Measurements from ENCODE around the gene JUN.

JUN gene

DNA sequence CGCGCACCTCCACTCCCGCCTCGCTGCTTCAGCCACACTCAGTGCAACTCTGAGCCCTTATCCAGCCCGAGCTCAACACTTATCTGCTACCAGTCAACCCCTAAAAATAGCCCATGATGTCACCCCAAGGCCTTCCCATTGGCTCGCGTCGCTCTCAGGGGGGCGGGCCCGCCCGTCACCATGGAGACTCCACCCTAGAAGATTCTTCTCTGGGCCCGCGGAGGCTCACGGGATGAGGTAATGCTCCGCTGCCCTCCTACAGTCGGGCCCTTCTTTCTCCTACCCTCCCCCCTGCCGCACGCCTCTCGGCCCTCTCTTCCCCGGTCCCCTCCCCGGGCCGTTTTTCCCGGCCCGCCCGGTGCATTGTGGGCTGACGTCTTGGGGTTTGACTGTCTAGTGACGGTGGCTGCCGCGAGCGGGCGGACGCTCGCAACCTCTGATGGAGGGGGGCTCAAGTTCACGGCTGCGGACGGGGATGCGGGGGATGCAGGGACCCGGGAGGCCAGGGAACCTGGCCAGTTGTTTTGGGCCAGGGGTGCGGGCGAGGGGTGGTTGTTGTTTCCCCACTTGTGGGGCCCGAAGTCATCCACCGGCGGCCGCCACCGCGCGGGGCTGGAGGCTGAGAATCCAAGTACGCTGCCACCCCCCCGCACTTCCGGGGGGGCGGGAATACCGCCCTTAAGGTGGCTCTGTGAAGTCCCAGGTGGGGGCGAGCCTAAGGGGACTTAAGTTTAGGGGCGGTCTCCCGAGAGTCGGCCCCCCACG lies at the start of gene JUN:
TSS of gene JUN (minus strand) at position 55 of the 765 bp plus-strand sequence. CDS start 977 bp downstream, outside the sequence.
- Mint-ChIP-seq H3K4me1 (ENCODE audit: low read depth) (peaks cover 32% of the 10 kb centered on the region), H3K9me3 (peaks cover 14% of the 10 kb centered on the region), H3K36me3 (ENCODE audit: low read depth) (peaks cover 54% of the 10 kb centered on the region), H3K27ac (peak within 1 kb of the TSS; percentile 99), H3K27me3 (ENCODE audit: low read depth) (no peaks in the 10 kb centered on the region), H3K4me3 (peak within 1 kb of the TSS; percentile 96)

DNA sequence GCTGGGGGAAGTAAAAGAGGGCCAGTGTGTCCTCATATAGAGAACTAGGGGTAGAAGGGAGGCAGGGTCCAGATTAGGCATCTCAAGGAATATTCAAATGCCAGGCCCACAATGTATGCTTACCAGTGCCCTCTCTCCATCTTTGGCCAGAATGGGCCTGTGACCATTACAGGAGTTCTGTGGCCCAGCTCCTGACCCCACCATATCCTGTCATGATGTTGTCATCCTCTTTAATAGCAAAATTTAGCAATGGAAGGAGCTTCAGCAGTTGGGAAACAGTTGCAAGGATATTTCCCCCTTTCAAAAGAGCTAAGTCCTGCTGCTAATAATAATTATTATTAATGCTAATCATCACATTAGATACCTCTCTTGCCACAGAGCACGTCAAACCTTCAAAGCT lies 49.3 kb upstream of the JUN start:
- no peak overlapping the region for H3K27ac Mint-ChIP-seq
- H3K27me3 Mint-ChIP-seq (ENCODE audit: low read depth), result no peaks in the 10 kb centered on the region
- H3K9me3 Mint-ChIP-seq, result peaks cover 18% of the 10 kb centered on the region
- H3K4me3 Mint-ChIP-seq, result no peak overlapping the region
- peaks cover 23% of the 10 kb centered on the region for H3K36me3 Mint-ChIP-seq (ENCODE audit: low read depth)
- H3K4me1 Mint-ChIP-seq (ENCODE audit: low read depth), result peaks cover 3% of the 10 kb centered on the region

DNA sequence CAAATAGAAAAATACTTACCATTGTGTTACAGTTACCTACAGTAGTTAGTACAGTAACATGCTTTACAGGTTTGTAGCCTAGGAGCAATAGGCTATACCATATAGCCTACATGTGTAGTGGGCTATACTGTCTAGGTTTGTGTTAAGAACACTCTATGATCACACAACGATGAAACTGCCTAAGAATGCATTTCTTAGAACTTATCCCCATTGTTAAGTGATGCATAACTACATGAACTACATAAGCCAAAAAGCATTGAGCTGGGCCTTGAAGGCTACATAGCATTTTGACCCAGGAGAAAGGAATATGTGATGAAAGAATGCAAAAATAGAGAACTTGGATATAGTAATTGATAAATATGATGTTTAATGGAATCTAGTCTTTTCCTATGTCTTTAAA lies 46.4 kb upstream of the JUN start:
- Mint-ChIP-seq H3K27me3 (ENCODE audit: low read depth) (no peaks in the 10 kb centered on the region), H3K27ac (no peak overlapping the region), H3K4me1 (ENCODE audit: low read depth) (no peaks in the 10 kb centered on the region), H3K9me3 (peaks cover 40% of the 10 kb centered on the region), H3K36me3 (ENCODE audit: low read depth) (peaks cover 32% of the 10 kb centered on the region), H3K4me3 (no peak overlapping the region)

DNA sequence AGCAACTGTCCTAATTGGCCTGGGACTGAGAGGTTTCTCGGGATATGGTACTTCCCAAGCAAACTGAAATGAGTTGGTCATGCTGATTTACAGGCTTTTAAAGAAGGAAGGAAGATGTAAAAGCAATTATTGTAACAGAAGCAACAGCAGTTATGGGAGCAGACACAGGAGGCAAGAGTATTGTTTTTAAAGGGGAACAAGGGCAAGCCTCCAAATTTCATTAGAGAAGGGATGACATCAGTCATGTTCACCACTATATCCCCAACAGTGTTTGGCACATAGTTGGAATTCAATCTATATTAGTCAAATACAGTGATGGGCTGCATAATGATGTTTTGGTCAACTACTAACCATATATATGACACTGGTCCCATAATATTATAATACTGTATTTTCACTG lies 46.0 kb upstream of the JUN start:
- Mint-ChIP-seq H3K9me3 (peaks cover 40% of the 10 kb centered on the region), H3K27ac (no peak overlapping the region), H3K27me3 (ENCODE audit: low read depth) (no peaks in the 10 kb centered on the region), H3K4me3 (no peak overlapping the region), H3K36me3 (ENCODE audit: low read depth) (peaks cover 34% of the 10 kb centered on the region), H3K4me1 (ENCODE audit: low read depth) (no peaks in the 10 kb centered on the region)

DNA sequence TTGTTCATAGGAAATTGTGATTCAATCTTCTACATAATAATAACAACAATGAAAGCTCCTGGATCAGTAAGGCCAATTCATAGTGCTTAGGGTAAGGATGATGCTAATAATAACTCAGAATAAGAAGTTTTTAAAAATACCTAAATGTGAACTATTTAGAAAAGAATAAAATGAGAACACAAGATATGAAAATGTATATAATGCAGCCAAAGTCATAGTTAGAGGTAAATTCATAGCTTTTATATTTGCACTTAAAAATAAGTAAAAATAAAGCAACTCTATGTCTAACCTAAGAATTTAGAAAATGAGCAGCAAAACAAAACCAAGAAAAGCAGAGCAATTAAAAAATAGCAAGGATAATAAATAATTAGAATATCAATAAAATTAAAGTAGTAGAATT lies 43.5 kb upstream of the JUN start:
- H3K4me1 Mint-ChIP-seq (ENCODE audit: low read depth), result no peaks in the 10 kb centered on the region

DNA sequence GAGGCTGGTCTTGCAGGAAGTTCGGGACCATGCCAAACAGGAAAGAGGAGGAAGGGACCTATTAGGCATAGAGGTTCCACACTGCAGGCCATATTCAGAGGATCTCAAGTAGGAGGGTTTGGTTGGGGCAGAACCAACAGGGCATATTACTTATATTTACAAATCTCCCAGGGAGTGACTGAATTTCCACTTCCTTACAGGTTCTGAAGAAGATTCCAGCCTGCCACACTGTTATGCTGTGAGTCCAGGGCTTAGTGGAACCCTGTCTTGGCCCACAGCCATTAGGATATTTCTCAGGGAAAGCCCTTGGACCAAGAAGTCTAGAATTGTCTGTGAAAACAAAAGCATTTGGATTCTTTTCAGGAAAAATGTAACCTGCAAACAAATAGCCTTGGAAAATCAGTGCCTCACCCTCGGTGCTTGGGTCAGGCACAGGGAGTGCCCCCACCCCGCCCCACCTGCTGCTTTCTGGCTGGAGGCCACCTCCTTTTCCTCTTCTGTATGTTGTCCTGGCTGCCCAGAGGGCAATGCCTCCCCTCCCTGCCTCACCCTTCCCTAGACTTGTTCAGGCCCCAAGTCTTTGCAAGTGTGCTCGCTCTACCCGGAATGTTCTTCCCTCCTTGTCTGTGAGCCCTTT lies 41.0 kb upstream of the JUN start:
- no peaks in the 10 kb centered on the region for H3K27me3 Mint-ChIP-seq (ENCODE audit: low read depth)
- H3K27ac Mint-ChIP-seq, result no peak overlapping the region
- peaks cover 34% of the 10 kb centered on the region for H3K36me3 Mint-ChIP-seq (ENCODE audit: low read depth)
- no peaks in the 10 kb centered on the region for H3K4me1 Mint-ChIP-seq (ENCODE audit: low read depth)
- peaks cover 32% of the 10 kb centered on the region for H3K9me3 Mint-ChIP-seq
- no peak overlapping the region for H3K4me3 Mint-ChIP-seq

More for the DNA sequence above, 43.5 kb upstream of the JUN start:
- Mint-ChIP-seq H3K27me3 (ENCODE audit: low read depth) (no peaks in the 10 kb centered on the region), H3K27ac (no peak overlapping the region), H3K9me3 (peaks cover 40% of the 10 kb centered on the region), H3K36me3 (ENCODE audit: low read depth) (peaks cover 32% of the 10 kb centered on the region), H3K4me3 (no peak overlapping the region)

DNA sequence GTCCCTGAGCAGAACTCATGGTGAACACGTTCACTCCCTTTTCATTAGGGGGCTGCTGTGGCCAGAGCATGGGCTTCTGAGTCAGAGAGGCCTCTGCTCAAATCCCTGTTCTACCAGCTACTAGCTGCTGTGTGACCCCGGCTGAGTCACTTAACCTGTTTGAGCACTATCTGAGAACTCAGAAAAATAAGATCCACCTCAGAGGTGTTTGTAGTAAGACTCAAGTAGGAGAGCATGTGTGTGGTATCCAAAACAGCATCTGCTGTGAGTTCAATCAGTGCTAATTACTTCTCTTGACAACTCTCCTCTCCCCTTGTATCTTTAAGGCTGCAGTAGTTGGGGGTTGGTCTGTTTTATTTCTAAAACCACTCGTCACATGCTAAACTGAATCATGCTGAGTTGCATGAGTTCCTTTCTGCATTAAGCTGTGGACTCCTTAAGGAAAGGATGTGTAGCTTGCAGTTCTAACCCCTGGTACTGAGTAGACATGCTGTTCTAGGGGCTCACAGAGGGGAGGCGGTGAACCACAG lies 39.7 kb upstream of the JUN start:
- no peak overlapping the region for H3K27ac Mint-ChIP-seq
- H3K4me1 Mint-ChIP-seq (ENCODE audit: low read depth), result peaks cover 2% of the 10 kb centered on the region
- no peak overlapping the region for H3K4me3 Mint-ChIP-seq
- peaks cover 29% of the 10 kb centered on the region for H3K36me3 Mint-ChIP-seq (ENCODE audit: low read depth)
- H3K27me3 Mint-ChIP-seq (ENCODE audit: low read depth), result peaks cover 3% of the 10 kb centered on the region
- peaks cover 25% of the 10 kb centered on the region for H3K9me3 Mint-ChIP-seq

DNA sequence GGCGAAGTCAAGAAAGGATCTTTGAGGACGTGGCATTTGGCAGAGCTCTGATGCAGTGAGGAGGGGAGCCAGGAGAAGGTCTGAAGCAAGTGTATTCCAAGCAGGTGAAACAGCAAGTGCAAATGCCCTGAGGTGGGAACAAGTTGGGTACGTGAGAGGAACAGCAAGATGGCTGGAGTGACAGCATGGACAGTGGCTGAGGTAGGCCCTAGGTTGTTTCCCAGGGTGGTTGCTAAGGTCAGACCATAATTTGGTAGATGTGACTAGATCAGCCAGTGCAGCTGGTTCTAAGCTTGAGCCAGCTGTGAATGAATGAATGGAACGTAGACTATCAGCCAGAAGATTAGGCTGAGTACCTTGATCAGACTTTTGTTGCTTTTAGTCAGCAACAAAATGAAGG lies 37.5 kb upstream of the JUN start:
- no peak overlapping the region for H3K27ac Mint-ChIP-seq
- peaks cover 3% of the 10 kb centered on the region for H3K27me3 Mint-ChIP-seq (ENCODE audit: low read depth)
- H3K36me3 Mint-ChIP-seq (ENCODE audit: low read depth), result peaks cover 14% of the 10 kb centered on the region

DNA sequence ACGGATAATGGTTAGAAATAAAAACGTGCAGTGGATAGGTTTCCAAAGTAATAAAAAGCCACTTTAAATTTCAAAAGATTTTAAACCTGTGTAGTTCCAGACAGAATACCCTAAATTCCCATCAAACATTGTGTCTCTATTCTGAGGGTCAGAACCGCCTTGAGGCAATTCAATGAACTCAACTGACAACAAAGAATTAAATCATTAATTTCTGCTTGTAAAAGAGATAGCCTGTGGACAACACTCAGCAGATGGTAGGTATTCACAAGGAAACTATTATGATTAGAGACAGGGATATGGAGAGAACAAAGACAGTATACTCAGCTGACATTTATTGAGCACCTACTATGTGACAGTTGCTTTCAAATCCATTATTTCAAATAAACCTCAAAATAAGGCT lies 35.1 kb upstream of the JUN start:
- H3K27me3 Mint-ChIP-seq (ENCODE audit: low read depth), result peaks cover 3% of the 10 kb centered on the region
- no peak overlapping the region for H3K27ac Mint-ChIP-seq
- H3K4me1 Mint-ChIP-seq (ENCODE audit: low read depth), result peaks cover 22% of the 10 kb centered on the region
- no peak overlapping the region for H3K4me3 Mint-ChIP-seq
- H3K36me3 Mint-ChIP-seq (ENCODE audit: low read depth), result peaks cover 9% of the 10 kb centered on the region
- no peaks in the 10 kb centered on the region for H3K9me3 Mint-ChIP-seq

More for the DNA sequence above, 37.5 kb upstream of the JUN start:
- Mint-ChIP-seq H3K9me3 (peaks cover 5% of the 10 kb centered on the region), H3K4me3 (no peak overlapping the region), H3K4me1 (ENCODE audit: low read depth) (peaks cover 12% of the 10 kb centered on the region)

DNA sequence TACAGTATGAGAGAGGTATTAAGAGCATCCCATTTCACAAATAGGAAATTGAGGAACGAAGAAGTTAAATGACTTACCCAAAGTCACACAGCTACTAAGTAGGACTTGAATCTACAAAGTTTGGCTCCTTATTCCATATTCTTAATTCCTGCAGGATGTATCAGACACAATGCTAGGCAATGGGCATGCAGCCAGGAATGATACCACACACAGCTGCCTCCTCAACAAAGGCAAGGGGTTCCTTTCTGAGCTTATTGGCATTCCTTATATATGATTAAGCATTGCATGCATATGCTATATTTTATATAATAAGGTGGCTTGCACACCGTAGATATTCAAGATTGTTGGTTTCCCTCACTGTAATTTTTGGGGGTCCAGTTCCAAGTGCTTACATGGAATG lies 34.2 kb upstream of the JUN start:
- peaks cover 15% of the 10 kb centered on the region for H3K36me3 Mint-ChIP-seq (ENCODE audit: low read depth)

DNA sequence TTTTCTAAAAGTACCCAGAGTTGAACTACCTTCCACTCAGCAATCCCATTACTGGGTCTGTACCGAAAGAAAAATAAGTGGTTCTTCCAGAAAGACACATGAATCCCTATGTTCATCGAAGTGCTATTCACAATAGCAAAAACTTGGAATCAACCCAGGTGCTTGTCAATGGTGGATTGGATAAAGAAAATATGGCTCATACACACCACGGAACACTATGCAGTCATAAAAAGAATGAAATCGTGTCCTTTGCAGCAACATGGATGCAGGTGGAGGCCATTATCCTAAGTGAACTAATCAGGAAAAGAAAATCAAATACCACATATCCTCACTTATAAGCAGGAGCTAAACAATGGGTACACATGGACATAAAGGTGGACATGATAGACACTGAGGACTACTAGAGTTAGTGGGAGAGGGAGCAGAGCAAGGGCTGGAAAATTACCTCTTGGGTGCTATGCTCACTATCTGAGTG lies 32.9 kb upstream of the JUN start:
- peak overlapping the region; percentile 90 for H3K27ac Mint-ChIP-seq
- peaks cover 17% of the 10 kb centered on the region for H3K36me3 Mint-ChIP-seq (ENCODE audit: low read depth)
- H3K4me1 Mint-ChIP-seq (ENCODE audit: low read depth), result peaks cover 43% of the 10 kb centered on the region
- peaks cover 3% of the 10 kb centered on the region for H3K27me3 Mint-ChIP-seq (ENCODE audit: low read depth)
- H3K9me3 Mint-ChIP-seq, result no peaks in the 10 kb centered on the region
- H3K4me3 Mint-ChIP-seq, result peak overlapping the region; percentile 84

More for the DNA sequence above, 34.2 kb upstream of the JUN start:
- no peak overlapping the region for H3K4me3 Mint-ChIP-seq
- H3K27ac Mint-ChIP-seq, result no peak overlapping the region
- no peaks in the 10 kb centered on the region for H3K9me3 Mint-ChIP-seq
- H3K4me1 Mint-ChIP-seq (ENCODE audit: low read depth), result peaks cover 31% of the 10 kb centered on the region
- peaks cover 3% of the 10 kb centered on the region for H3K27me3 Mint-ChIP-seq (ENCODE audit: low read depth)

DNA sequence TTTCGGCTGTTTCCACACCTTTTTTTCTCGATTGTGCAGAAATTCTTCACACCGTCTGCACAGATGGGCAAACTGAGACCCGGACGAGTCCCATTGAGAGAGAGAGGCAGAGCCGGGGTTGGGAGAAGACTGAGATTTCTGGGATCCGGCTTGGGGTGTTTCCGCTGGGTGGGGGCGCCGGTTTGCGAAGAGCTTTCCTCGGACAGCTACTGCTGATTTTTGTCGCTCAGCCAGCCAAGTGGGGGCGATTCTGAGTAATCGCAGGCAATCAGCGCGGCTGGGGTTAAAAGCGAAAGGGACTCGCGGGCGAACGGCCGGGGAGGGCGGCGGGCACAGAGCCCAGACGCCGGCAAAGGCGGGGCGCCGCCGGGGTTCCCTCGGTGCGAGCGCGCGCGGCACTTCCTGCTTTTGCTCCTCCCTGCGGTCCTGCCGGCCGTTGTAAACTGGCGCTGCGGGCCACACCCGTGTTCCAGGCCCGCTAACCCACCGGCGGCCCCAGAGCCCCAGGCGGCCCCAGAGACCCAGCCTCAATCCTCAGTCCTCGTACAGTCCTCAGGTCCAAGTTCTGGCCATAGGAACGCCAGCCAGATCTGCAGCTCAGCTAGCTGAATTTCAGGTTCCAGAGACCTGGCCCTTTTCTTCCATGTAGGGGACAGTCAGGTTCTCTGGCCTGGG lies 32.4 kb upstream of the JUN start:
- Mint-ChIP-seq H3K27me3 (ENCODE audit: low read depth) (peaks cover 3% of the 10 kb centered on the region), H3K27ac (peak overlapping the region; percentile 90), H3K9me3 (no peaks in the 10 kb centered on the region), H3K4me1 (ENCODE audit: low read depth) (peaks cover 46% of the 10 kb centered on the region), H3K4me3 (peak overlapping the region; percentile 84), H3K36me3 (ENCODE audit: low read depth) (peaks cover 13% of the 10 kb centered on the region)

DNA sequence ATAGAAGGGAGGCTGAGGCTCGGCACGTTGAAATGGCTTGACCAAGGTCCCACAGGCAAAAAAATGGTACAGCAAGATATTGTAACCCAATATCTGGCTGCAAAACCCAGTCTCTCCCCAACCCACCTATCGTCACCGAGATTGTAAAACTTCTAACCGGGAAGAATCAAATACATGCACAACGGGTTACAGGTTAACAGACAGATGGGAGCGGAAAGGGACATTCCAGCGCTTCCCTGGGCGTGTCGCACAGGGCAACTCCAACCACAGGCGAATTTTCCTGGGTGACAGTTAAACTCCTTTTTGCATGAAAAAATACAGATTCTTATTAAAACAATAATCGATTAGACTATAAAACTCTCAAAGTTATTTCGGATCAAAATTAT lies 31.8 kb upstream of the JUN start:
- H3K4me1 Mint-ChIP-seq (ENCODE audit: low read depth), result peaks cover 46% of the 10 kb centered on the region
- H3K27ac Mint-ChIP-seq, result peak overlapping the region; percentile 90
- no peaks in the 10 kb centered on the region for H3K9me3 Mint-ChIP-seq
- peaks cover 3% of the 10 kb centered on the region for H3K27me3 Mint-ChIP-seq (ENCODE audit: low read depth)
- H3K4me3 Mint-ChIP-seq, result peak overlapping the region; percentile 84
- H3K36me3 Mint-ChIP-seq (ENCODE audit: low read depth), result peaks cover 11% of the 10 kb centered on the region

DNA sequence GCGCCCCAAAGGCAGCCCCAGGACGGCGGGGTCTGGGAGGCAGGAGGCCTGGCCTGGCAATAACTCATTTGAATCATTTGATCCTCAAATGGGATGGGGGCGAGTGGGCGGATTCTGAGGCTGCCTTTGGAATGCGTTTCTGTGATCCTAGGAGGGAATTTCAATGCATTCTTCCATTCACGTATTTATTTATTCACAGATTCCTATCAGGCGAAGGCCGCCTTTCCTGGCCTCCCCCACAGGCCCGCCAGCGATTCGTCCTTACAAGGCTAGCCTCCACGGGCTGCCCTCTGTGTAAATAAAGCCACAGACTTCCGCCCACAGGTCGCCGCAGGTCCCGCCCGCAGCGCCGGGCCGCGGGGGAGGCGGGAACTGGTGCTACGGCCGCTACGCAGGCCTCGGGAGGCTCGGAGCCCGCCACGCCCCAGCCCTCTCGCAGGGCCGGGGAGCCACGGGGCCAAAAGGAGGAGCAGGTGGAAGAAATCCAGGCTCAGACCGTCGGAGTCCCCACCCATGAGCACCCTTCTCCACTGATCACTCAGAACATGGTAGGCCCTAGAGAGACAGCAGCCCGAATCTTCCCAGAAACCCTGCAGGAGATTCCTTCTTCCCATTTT lies 31.3 kb upstream of the JUN start:
- Mint-ChIP-seq H3K36me3 (ENCODE audit: low read depth) (peaks cover 11% of the 10 kb centered on the region), H3K27me3 (ENCODE audit: low read depth) (peaks cover 3% of the 10 kb centered on the region), H3K4me1 (ENCODE audit: low read depth) (peaks cover 48% of the 10 kb centered on the region), H3K4me3 (peak overlapping the region; percentile 84), H3K9me3 (no peaks in the 10 kb centered on the region), H3K27ac (peak overlapping the region; percentile 90)

Measured in T-helper 1 cell treated with Interleukin-12 subunit alpha and Interleukin-12 subunit beta and Interleukin-4 antibody, amounts not matched to agents 30 μg/mL and 1 μg/mL, for 36 hours (primary cell).